Neutrophil (primary cell): ENCODE results near the gene CDHR3.

Experiments used
- H3K27ac ChIP-seq: fragments of 200-600 bp; sonication (generic); 2 replicates; pipeline ENCODE4 v1.5.1; 2016; ENCODE audit warnings: mild to moderate bottlenecking, moderate library complexity
- H3K27me3 ChIP-seq: fragments of 200-600 bp; sonication (generic); 2 replicates; pipeline ENCODE4 v1.6.0; 2016; ENCODE audit warnings: mild to moderate bottlenecking
- H3K36me3 ChIP-seq: fragments of 200-600 bp; sonication (generic); 2 replicates; pipeline ENCODE4 v1.5.1; 2017
- H3K4me1 ChIP-seq, 2 experiments: fragments of 200-600 bp in 1 of 2; sonication (generic) in 1 of 2; 1 replicate in 1 of 2; 2 replicates in 1 of 2; pipeline versions ENCODE4 v1.5.1 to v1.6.1; 2013 to 2016; ENCODE audit warnings: low read depth in 1 of 2, low read length in 1 of 2, mild to moderate bottlenecking in 1 of 2, moderate library complexity in 1 of 2; ENCODE audit not compliant: control insufficient read depth in 1 of 2, insufficient read depth in 1 of 2
- H3K4me3 ChIP-seq, 2 experiments: fragments of 200-600 bp in 1 of 2; sonication (generic) in 1 of 2; 1 replicate in 1 of 2; 2 replicates in 1 of 2; pipeline ENCODE4 v1.5.1; 2013 to 2016; ENCODE audit warnings: low read depth in 1 of 2, low read length in 1 of 2, mild to moderate bottlenecking in 1 of 2, moderate library complexity in 1 of 2
- H3K9me3 ChIP-seq: fragments of 200-600 bp; sonication (generic); 2 replicates; pipeline ENCODE4 v1.5.1; 2016
- TF ChIP-seq, protein P1 (sequence below): fragments of 200-600 bp; sonication (generic); IDR thresholded peaks from 2 replicates; pipeline ENCODE4 v1.5.1; 2016; ENCODE audit warnings: antibody characterized with exemption

CDHR3 gene

DNA sequence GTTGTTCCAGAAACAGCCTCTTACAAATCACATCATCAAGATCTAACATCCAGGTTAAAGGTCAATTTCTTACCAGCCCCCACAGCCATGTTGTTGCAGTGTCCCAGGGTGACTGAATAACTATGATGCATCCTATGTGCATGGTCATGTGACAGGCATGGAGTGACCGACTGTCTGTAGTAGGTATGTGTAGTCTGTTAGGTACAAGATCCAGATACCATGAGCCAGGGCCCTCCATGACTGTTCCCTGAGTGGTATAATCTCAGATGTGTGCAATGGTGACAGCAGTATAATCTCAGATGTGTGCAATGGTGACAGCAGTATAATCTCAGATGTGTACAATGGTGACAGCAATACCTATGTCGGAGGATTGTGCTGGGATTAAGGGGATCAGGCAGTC lies 8.8 kb downstream of the CDHR3 start:
- Histone ChIP-seq H3K27me3 (peaks cover 7% of the 10 kb centered on the region), H3K36me3 (no peaks in the 10 kb centered on the region), H3K4me1 (no peaks in the 10 kb centered on the region), H3K27ac (no peak overlapping the region), H3K9me3 (no peaks in the 10 kb centered on the region), H3K4me3 (no peak overlapping the region)
- TF ChIP-seq, protein P1, sequence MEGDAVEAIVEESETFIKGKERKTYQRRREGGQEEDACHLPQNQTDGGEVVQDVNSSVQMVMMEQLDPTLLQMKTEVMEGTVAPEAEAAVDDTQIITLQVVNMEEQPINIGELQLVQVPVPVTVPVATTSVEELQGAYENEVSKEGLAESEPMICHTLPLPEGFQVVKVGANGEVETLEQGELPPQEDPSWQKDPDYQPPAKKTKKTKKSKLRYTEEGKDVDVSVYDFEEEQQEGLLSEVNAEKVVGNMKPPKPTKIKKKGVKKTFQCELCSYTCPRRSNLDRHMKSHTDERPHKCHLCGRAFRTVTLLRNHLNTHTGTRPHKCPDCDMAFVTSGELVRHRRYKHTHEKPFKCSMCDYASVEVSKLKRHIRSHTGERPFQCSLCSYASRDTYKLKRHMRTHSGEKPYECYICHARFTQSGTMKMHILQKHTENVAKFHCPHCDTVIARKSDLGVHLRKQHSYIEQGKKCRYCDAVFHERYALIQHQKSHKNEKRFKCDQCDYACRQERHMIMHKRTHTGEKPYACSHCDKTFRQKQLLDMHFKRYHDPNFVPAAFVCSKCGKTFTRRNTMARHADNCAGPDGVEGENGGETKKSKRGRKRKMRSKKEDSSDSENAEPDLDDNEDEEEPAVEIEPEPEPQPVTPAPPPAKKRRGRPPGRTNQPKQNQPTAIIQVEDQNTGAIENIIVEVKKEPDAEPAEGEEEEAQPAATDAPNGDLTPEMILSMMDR: no peak

DNA sequence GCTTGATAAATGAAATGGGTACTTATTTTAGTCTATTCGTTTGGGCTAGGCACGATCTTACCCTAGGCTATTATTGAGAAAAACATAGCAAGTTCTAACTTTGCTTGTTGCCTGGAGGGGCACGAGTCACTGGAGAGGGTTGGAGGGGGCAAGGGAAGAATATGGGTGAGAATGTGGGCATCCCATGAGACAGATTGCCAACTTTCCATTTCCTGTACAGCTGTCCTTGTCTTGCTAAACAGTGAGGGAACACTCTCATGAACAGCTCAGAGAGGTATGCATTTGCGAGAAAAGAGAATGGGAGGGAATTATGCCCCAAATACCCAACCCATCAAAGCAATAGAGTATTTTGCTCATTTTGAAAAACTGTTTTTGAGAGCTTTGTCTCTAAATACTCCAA lies 9.2 kb downstream of the CDHR3 start:
- Histone ChIP-seq H3K4me1 (no peaks in the 10 kb centered on the region), H3K27me3 (peaks cover 7% of the 10 kb centered on the region)
- TF ChIP-seq, protein P1: no peak

DNA sequence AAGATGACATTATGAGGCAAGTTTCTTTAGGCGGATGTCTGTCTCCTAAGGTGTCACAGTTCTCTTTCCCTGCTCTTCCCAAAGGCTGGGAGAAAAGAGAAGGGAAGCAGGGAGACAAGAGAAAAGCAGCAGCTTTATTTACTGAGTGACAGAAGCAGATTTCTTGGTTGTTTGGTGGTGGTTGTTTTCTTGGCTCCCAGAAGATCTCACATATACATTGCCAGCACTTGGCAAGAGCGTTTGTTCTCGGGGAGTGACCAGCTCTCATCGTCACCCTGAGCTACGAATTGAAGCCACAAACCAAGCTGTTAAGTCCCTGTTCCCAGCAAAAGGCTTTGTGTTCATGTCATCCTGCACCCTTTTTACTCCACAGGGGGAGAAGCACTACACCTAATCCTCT lies 11.4 kb downstream of the CDHR3 start:
- TF ChIP-seq, protein P1: no peak
- Histone ChIP-seq H3K9me3 (no peaks in the 10 kb centered on the region), H3K27ac (no peak overlapping the region), H3K27me3 (peaks cover 10% of the 10 kb centered on the region), H3K4me3 (no peak overlapping the region), H3K36me3 (no peaks in the 10 kb centered on the region), H3K4me1 (no peaks in the 10 kb centered on the region)

More for the DNA sequence above, 9.2 kb downstream of the CDHR3 start:
- Histone ChIP-seq H3K36me3 (no peaks in the 10 kb centered on the region), H3K9me3 (no peaks in the 10 kb centered on the region), H3K4me3 (no peak overlapping the region), H3K27ac (no peak overlapping the region)

DNA sequence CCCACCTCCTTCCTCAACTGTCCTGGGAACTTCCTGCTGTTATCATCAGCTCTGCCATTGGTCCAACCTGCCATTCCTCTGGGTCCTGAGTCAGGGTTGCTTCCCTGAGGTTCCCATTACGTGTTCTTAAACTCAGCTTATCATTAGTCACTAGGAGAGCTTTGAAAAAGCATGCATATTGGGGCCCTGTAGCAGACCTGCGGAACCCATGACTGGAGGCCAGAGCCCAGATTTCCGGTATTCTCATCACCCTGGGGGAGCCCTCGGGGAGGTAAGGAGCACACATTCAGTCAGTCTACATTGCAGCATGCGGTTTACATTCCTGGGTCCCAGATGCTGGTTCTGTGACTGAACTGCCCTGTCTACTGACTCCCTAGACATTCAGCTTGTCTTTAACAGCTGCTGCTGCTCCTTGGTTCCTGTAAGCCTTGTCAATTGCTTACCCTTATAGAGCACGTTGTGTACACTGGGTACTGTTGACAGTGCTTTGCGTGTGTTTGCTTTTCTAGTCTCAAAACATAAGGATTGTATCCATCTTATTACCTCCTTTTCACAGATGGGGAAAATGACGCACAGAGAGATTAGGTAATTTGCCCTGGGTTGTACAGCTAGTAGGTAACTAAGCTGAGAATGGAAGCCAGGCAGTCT lies 12.8 kb downstream of the CDHR3 start:
- Histone ChIP-seq H3K4me3 (no peak overlapping the region), H3K27me3 (peaks cover 10% of the 10 kb centered on the region), H3K4me1 (no peaks in the 10 kb centered on the region), H3K36me3 (no peaks in the 10 kb centered on the region), H3K27ac (no peak overlapping the region), H3K9me3 (no peaks in the 10 kb centered on the region)
- TF ChIP-seq, protein P1: no peak

DNA sequence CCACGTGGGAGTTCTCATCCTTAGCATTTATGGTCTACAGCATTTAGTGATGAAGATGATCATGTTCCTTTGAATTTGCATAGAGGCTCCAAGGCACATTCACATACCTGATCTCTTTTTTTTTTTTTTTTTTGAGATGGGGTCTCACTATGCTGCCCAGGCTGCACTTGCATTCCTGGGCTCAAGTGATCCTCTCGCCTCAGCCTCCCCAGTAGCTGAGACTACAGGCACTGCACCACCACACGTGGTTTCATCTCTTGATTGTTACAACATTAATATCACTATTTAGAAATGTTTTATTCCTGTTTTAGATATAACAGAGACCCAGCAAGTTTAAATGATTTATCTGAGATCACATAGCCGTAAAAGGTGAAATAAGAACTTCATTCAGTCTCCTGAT lies 13.8 kb downstream of the CDHR3 start:
- TF ChIP-seq, protein P1: no peak
- Histone ChIP-seq H3K27ac (no peak overlapping the region), H3K4me3 (no peak overlapping the region), H3K9me3 (no peaks in the 10 kb centered on the region), H3K36me3 (no peaks in the 10 kb centered on the region), H3K27me3 (peaks cover 20% of the 10 kb centered on the region), H3K4me1 (no peaks in the 10 kb centered on the region)
